GM12878 (cell line): ENCODE results near the gene CR2. TPM values are rescaled to one million over a fixed set of nuclear protein-coding genes. Genes with fewer than 3 reads are reported as not detected.

Source experiments
- ATF3 ChIP-seq: IDR thresholded peaks from 2 replicates; pipeline ENCODE4 v1.6.1; 2011; ENCODE audit warnings: low read depth, mild to moderate bottlenecking, low read length, moderate library complexity, borderline replicate concordance; ENCODE audit errors: extremely low read depth
- BCL11A ChIP-seq: IDR thresholded peaks from 2 replicates; pipeline ENCODE4 v1.6.1; 2011; ENCODE audit warnings: low read depth, low read length
- BCLAF1 ChIP-seq: fragments of 450-650 bp; IDR thresholded peaks from 2 replicates; pipeline ENCODE4 v1.6.1; 2017; ENCODE audit warnings: antibody characterized with exemption, mild to moderate bottlenecking, moderate library complexity
- CBX5 ChIP-seq: sonication (generic); IDR thresholded peaks from 2 replicates; pipeline ENCODE4 v1.6.1; 2016; ENCODE audit warnings: low read depth, moderate library complexity, mild to moderate bottlenecking, inconsistent platforms
- CHD1 ChIP-seq: IDR thresholded peaks from 2 replicates; pipeline ENCODE4 v1.6.1; 2012; ENCODE audit warnings: low read depth, low read length, improper control_type of control experiment
- DPF2 ChIP-seq: fragments of 450-650 bp; IDR thresholded peaks from 2 replicates; pipeline ENCODE4 v1.6.1; 2017; ENCODE audit warnings: mild to moderate bottlenecking
- FOS ChIP-seq: IDR thresholded peaks from 3 replicates; pipeline ENCODE4 v1.6.1; 2011; ENCODE audit warnings: borderline replicate concordance; ENCODE audit not compliant: insufficient read length; ENCODE audit errors: extremely low read depth
- GATAD2B ChIP-seq: fragments of 450-650 bp; conservative IDR thresholded peaks from 2 replicates; pipeline ENCODE4 v1.6.1; 2017; ENCODE audit warnings: low read depth, mild to moderate bottlenecking, moderate library complexity
- IRF3 ChIP-seq: fragments of 450-650 bp; IDR thresholded peaks from 2 replicates; pipeline ENCODE4 v1.6.1; 2014; ENCODE audit warnings: mild to moderate bottlenecking
- KAT2A ChIP-seq: conservative IDR thresholded peaks from 2 replicates; pipeline ENCODE4 v1.6.1; 2011; ENCODE audit warnings: low read depth, low read length; ENCODE audit not compliant: control insufficient read depth
- MYB ChIP-seq: fragments of 150-350 bp; IDR thresholded peaks from 2 replicates; pipeline ENCODE4 v1.6.1; 2014; ENCODE audit warnings: mild to moderate bottlenecking, low read depth, low read length, borderline replicate concordance
- NFYB ChIP-seq: IDR thresholded peaks from 2 replicates; pipeline ENCODE4 v1.6.1; 2011; ENCODE audit warnings: low read depth, mild to moderate bottlenecking, low read length, improper control_type of control experiment, moderate library complexity; ENCODE audit not compliant: insufficient read depth
- NRF1 ChIP-seq: conservative IDR thresholded peaks from 2 replicates; pipeline ENCODE4 v1.6.1; 2011; ENCODE audit warnings: mild to moderate bottlenecking, low read depth, low read length, improper control_type of control experiment
- POLR2AphosphoS5 ChIP-seq: IDR thresholded peaks from 2 replicates; pipeline ENCODE4 v1.6.1; 2011; ENCODE audit warnings: mild to moderate bottlenecking, low read length, inconsistent platforms
- RAD21 ChIP-seq: IDR thresholded peaks from 2 replicates; pipeline ENCODE4 v1.6.1; 2011; ENCODE audit warnings: mild to moderate bottlenecking, low read depth, low read length, moderate library complexity; ENCODE audit not compliant: insufficient read depth
- RB1 ChIP-seq: fragments of 450-650 bp; formaldehyde crosslinking; IDR thresholded peaks from 2 replicates; pipeline ENCODE4 v1.6.1; 2017; ENCODE audit warnings: mild to moderate bottlenecking, borderline replicate concordance
- RUNX3 ChIP-seq: IDR thresholded peaks from 2 replicates; pipeline ENCODE4 v1.6.1; 2012; ENCODE audit warnings: low read length, inconsistent platforms
- SREBF1 ChIP-seq: IDR thresholded peaks from 2 replicates; pipeline ENCODE4 v1.6.1; 2012; ENCODE audit warnings: mild to moderate bottlenecking, low read length
- SRF ChIP-seq, 2 experiments: IDR thresholded peaks; 2 replicates each; pipeline ENCODE4 v1.6.1; 2011; ENCODE audit warnings: low read depth in 2 of 2, low read length in 2 of 2, mild to moderate bottlenecking in 1 of 2, moderate library complexity in 1 of 2
- STAT1 ChIP-seq: fragments of 450-650 bp; conservative IDR thresholded peaks from 2 replicates; pipeline ENCODE4 v1.6.1; 2014; ENCODE audit warnings: antibody characterized with exemption, mild to moderate bottlenecking
- TBL1XR1 ChIP-seq: IDR thresholded peaks from 2 replicates; pipeline ENCODE4 v1.6.1; 2012; ENCODE audit warnings: low read depth, low read length, improper control_type of control experiment
- TCF7 ChIP-seq: IDR thresholded peaks from 2 replicates; pipeline ENCODE4 v1.6.1; 2014; ENCODE audit warnings: antibody characterized with exemption, borderline replicate concordance
- ZBTB11 ChIP-seq: fragments of 450-650 bp; formaldehyde crosslinking; IDR thresholded peaks from 2 replicates; pipeline ENCODE4 v1.5.0; 2022; ENCODE audit warnings: mild to moderate bottlenecking, missing genetic modification characterization
- polyA plus RNA-seq, 11 experiments: library from polyadenylated mRNA; depleted of rRNA in 4 of 11; unstranded in 6 of 11; stranded (reverse) in 5 of 11; fragments of >200 nt; fragmentation: Nextera tagmentation in 4 of 11; fragmentation: Illumina TruSeq in 1 of 11; extraction: Ambion mirVana in 4 of 11; extraction: Trizol in 1 of 11; gene quantifications; 1 replicate in 1 of 11; 2 replicates in 10 of 11; pipeline versions ENCODE4 v1.2.1 to v1.2.3, GENCODE V29; 2011 to 2016; ENCODE audit warnings: inconsistent platforms in 2 of 11, missing spikeins in 2 of 11, low read depth in 1 of 11
- total RNA-seq, 4 experiments: library from RNA; depleted of rRNA in 3 of 4; stranded (reverse); fragments of >200 nt in 3 of 4; fragmentation: Illumina TruSeq in 1 of 4; extraction: Trizol in 1 of 4; gene quantifications; 2 replicates each; pipeline versions ENCODE4 v1.2.1 to v1.2.3, GENCODE V29; 2013 to 2021

CR2 gene
- total and polyA plus RNA-seq, 10 of the 15 experiments (the other 5 are each of a cell fraction or from before 2014, with no cell fraction given) = 2.2 to 72.8 (median 50.6) TPM

GRCh38 chr1:207454046-207454964 lies at the start of gene CR2 (continued):
- TF ChIP-seq BCLAF1 (no peak), DPF2 (0 out of 2 replicates have a peak, but pooled peaks have one; percentile 52), ZBTB11 (CRISPR knock-in tag) (no peak), KAT2A (no peak), FOS (no peak), SRF (IDR thresholded peaks at IDR 0.05; ENCODE audit: low read depth in 2 of 2, low read length in 2 of 2) (no peak), IRF3 (no peak), STAT1 (no peak), NRF1 (no peak), GATAD2B (peak; percentile 64; the same call in 1 of the 2 replicates), RUNX3 (peak; percentile 68), TBL1XR1 (no peak), CBX5 (no peak; the same call in 1 of the 2 replicates), MYB (no peak), RAD21 (peak; percentile 51), TCF7 (no peak), RB1 (no peak; the same call in 1 of the 2 replicates), NFYB (no peak), POLR2AphosphoS5 (peak; percentile 88), CHD1 (no peak), SREBF1 (no peak), ATF3 (no peak), BCL11A (no peak; the same call in 1 of the 2 replicates)
